Progenitor cell of endocrine pancreas (in vitro differentiated cells): ENCODE data around the gene AIM2. TPM values are rescaled to one million over a fixed set of nuclear protein-coding genes. Genes with fewer than 3 reads are reported as not detected.

Source experiments
- DNase-seq: peaks from one replicate; pipeline ENCODE4 v3.0.0; 2021; ENCODE audit warnings: low spot score; ENCODE audit not compliant: unreplicated experiment
- H3K27ac Mint-ChIP-seq: 2 replicates; pipeline ENCODE4 v1.8.0; 2021; ENCODE audit warnings: mild to moderate bottlenecking, moderate library complexity, mixed read lengths
- H3K27me3 Mint-ChIP-seq: 2 replicates; pipeline ENCODE4 v1.8.0; 2021; ENCODE audit warnings: mixed read lengths
- H3K36me3 Mint-ChIP-seq: 2 replicates; pipeline ENCODE4 v1.8.0; 2022; ENCODE audit warnings: mixed read lengths; ENCODE audit not compliant: insufficient read depth
- H3K4me1 Mint-ChIP-seq: 2 replicates; pipeline ENCODE4 v1.8.0; 2021; ENCODE audit warnings: low read depth, mixed read lengths
- H3K4me3 Mint-ChIP-seq: 2 replicates; pipeline ENCODE4 v1.8.0; 2021; ENCODE audit warnings: low read depth, mild to moderate bottlenecking, moderate library complexity, mixed read lengths
- H3K9me3 Mint-ChIP-seq: 2 replicates; pipeline ENCODE4 v1.8.0; 2021; ENCODE audit warnings: low read depth, mixed read lengths
- CTCF ChIP-seq: fragments of 200-600 bp; sonication (generic); IDR thresholded peaks from one replicate; pipeline ENCODE4 v1.5.0; 2021; ENCODE audit warnings: antibody characterized with exemption, mild to moderate bottlenecking; ENCODE audit not compliant: unreplicated experiment
- total RNA-seq: library from RNA; stranded (reverse); gene quantifications from 2 replicates; pipeline ENCODE4 v1.2.1, GENCODE V29; 2021

The AIM2 gene
- total RNA-seq, 1 donor from 2014 or later = 2.1 TPM

GRCh38 chr1:159088050-159088449, 11.5 kb upstream of the AIM2 start:
- H3K9me3 Mint-ChIP-seq = no peaks in the 10 kb centered on the region
- no peak for DNase-seq
- H3K27ac Mint-ChIP-seq = no peak overlapping the region
- no peaks in the 10 kb centered on the region for H3K4me1 Mint-ChIP-seq
- H3K36me3 Mint-ChIP-seq = no peaks in the 10 kb centered on the region
- no peaks in the 10 kb centered on the region for H3K27me3 Mint-ChIP-seq
- no peak for TF ChIP-seq CTCF
- no peak overlapping the region for H3K4me3 Mint-ChIP-seq

GRCh38 chr1:159084867-159085266, 8.3 kb upstream of the AIM2 start:
- no peaks in the 10 kb centered on the region for H3K9me3 Mint-ChIP-seq
- no peaks in the 10 kb centered on the region for H3K4me1 Mint-ChIP-seq
- DNase-seq = no peak
- H3K36me3 Mint-ChIP-seq = no peaks in the 10 kb centered on the region
- no peaks in the 10 kb centered on the region for H3K27me3 Mint-ChIP-seq
- H3K4me3 Mint-ChIP-seq = no peak overlapping the region
- no peak overlapping the region for H3K27ac Mint-ChIP-seq
- no peak for TF ChIP-seq CTCF

- H3K9me3 Mint-ChIP-seq = no peaks in the 10 kb centered on the region
- H3K4me1 Mint-ChIP-seq = no peaks in the 10 kb centered on the region
- H3K36me3 Mint-ChIP-seq = no peaks in the 10 kb centered on the region
- no peaks in the 10 kb centered on the region for H3K27me3 Mint-ChIP-seq
- no peak for DNase-seq
- TF ChIP-seq CTCF = no peak
- H3K4me3 Mint-ChIP-seq = no peak overlapping the region
- H3K27ac Mint-ChIP-seq = no peak overlapping the region
These were observed 7.6 kb upstream of the AIM2 start for GRCh38 chr1:159084152-159084551.

- H3K9me3 Mint-ChIP-seq = no peaks in the 10 kb centered on the region
- DNase-seq = no peak
- H3K4me1 Mint-ChIP-seq = no peaks in the 10 kb centered on the region
- no peak for TF ChIP-seq CTCF
- no peak overlapping the region for H3K27ac Mint-ChIP-seq
- no peaks in the 10 kb centered on the region for H3K27me3 Mint-ChIP-seq
- H3K4me3 Mint-ChIP-seq = no peak overlapping the region
- H3K36me3 Mint-ChIP-seq = no peaks in the 10 kb centered on the region
These were observed 6.4 kb upstream of the AIM2 start for GRCh38 chr1:159083013-159083412.

- no peak for TF ChIP-seq CTCF
- no peak for DNase-seq
- Mint-ChIP-seq H3K27ac (no peak overlapping the region), H3K4me3 (no peak overlapping the region), H3K27me3 (no peaks in the 10 kb centered on the region), H3K36me3 (no peaks in the 10 kb centered on the region), H3K9me3 (no peaks in the 10 kb centered on the region), H3K4me1 (no peaks in the 10 kb centered on the region)
These were observed 5.1 kb upstream of the AIM2 start for GRCh38 chr1:159081626-159082025.
